CD4-positive, alpha-beta T cell treated with Interleukin-15 for 1 hour (primary cell): ENCODE data around the gene EAF1.
"Not testable (repeated sequence)": the region's sequence is repeated elsewhere in the genome, so short reads cannot be mapped to it uniquely, and the experiment has no call there.

Experiments
- DNase-seq: peaks from one replicate; pipeline ENCODE4 v3.0.0-alpha.2; 2020

EAF1 gene

GRCh38 chr3:15409239-15409638 lies 18.2 kb upstream of the EAF1 start:
- no peak for DNase-seq

GRCh38 chr3:15409774-15410173 lies 17.6 kb upstream of the EAF1 start:
- no peak for DNase-seq

DNA sequence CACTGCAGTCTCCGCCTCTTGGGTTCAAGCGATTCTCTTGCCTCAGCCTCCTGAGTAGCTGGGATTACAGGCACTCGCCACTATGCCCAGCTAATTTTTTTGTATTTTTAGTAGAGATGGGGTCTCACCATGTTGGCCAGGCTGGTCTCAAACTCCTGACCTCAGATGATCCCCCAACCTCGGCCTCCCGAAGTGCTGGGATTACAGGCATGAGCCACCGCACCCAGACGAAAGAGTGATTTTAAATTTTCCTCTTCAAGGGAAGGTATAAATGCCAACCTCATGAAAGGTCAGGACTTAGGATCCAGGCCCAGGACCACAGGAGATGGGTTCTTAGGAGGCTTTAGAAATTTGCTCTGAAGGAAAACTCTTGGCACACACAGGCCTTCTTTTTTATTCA lies 16.4 kb upstream of the EAF1 start:
- DNase-seq = not testable (repeated sequence)

DNA sequence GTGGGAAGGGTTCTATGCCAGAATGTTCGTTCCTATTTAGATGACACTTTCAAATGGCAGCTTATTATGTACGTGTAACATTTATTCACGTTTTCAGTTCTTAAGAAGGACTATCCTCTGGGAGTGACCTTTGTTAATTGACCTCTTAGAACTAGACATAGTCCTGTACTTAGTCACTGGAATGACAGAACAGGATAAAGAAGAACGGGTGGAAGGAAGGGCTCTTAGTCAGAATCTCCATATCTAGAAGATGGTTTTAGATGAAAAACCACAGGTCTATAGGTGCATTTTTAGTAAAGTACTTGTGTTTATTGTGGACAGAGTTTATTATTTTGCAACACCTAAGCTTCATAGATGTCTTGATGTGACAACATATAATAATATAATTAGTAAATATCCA lies 6.5 kb upstream of the EAF1 start:
- no peak for DNase-seq

DNA sequence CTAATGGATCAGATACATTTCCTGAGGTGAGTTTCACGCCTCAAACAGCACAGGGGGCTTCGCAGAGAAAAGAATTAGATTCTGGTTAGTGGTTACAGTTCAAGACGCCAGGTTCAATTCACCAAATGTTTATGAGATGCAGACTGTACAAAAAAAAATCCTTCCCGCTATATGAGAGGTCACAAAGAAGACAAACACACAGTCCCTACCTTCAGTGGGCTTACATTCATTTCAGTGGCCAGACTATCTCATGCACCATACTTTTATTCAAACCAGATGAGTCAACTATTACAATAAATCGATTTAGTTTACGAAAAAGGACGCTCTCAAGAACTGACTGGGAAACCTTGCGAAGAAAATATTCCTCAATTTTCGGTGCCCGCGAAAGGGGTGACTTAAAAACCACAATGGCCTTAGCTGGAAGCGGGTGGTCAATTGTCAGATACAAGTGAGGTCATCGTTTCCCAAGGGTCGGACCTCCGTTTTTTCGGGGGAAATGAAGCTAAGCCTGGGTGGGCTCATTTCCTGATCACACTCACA lies 749 bp upstream of the EAF1 start:
- DNase-seq = no peak

DNA sequence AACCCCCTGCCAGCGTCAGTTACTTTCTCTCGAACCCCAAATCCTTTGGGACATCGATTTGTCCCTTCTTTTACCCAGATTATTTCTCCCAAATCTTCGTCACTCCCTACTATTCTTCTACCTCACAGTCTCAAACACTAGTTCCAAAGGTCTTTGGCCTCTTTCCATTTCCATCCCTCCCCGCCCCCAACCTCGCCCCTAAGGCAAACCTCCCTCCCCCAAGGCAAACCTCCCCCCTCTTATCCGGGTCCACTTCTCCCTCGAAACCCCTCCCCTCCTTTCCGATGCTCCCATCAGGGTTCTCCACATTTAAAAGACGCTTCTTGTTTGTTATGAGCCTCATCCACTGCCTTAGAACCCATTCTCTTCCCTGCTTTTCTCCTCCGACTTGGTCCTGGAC lies 583 bp downstream of the EAF1 start:
- DNase-seq = no peak

DNA sequence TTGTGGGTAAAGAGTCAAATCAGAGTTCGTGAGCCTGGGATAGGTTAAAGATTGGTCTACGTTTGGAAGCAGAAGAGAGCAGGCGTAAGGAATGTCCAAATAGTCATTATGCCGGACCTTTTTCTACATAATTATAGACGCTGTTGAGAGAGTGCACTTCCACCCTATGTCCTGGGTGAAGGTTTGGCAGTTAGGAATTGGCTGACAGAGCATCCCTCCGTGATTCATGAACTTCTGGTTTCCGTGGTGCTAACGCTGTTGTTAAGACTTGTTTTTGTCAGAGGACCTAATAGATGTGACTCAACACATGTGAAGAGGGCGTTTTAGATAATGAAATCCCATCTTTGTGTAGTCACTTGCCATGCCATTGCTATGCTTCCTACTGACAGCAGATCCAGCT lies 1.1 kb downstream of the EAF1 start:
- peak; percentile 60 for DNase-seq

- no peak for DNase-seq
These were observed 1.7 kb downstream of the EAF1 start for GRCh38 chr3:15429080-15429479.

DNA sequence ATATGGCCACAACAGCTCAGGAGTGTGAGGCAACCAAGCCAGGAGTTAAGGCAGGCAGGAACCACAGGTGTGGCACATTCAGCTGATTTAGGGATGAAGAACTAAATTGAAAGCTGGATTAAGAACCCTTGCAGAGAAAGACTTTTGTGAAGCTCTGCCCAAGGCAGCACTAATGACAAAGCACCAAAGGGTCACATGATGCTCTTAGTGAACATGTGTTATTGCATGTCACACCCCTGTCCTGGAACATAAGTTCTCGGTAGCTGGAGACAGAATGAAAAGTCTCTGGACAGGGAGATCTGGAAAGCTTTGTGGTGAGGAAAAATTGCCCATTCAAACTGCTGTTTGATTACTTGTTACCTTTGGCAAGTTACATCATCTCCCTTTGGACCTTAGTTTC lies 3.2 kb downstream of the EAF1 start:
- DNase-seq = no peak

GRCh38 chr3:15431256-15431837 lies 3.9 kb downstream of the EAF1 start:
- no peak for DNase-seq

DNA sequence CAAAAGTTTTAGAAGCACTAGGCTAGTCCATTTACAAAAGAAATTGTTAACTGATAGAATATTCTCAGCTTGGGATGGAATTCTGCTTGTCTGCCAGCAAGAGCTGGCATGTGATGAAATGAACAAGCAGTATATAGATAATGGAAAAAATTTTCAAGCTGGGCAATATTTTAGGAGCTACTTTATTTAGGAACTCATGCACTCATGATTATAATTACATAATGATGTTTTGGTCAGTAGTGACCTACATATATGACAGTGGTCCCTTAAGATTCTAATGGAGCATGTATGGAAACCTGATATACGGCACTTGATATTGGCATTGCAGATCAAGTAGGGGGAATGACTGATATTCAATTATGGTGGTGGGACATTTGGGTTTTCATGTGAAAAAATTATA lies 6.1 kb downstream of the EAF1 start:
- no peak for DNase-seq

DNA sequence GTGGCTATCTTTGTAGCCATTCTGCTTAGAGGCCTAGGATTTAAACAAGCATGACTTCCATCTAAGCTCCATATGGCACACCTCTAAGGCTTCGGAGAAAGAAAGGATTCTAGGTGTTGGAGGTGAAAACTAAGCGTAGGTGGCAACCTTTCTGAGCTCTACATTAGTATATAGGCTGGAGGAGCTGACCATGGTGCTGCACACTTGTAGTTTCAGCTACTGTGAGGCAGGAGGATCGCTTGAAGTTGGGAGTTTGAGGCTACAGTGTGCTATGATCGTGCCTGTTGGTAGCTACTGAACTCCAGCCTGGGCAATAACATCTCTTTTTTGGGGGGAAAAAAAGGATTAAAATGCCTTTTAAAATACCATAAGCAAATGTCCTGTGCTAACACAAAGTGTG lies 7.4 kb downstream of the EAF1 start:
- no peak for DNase-seq

DNA sequence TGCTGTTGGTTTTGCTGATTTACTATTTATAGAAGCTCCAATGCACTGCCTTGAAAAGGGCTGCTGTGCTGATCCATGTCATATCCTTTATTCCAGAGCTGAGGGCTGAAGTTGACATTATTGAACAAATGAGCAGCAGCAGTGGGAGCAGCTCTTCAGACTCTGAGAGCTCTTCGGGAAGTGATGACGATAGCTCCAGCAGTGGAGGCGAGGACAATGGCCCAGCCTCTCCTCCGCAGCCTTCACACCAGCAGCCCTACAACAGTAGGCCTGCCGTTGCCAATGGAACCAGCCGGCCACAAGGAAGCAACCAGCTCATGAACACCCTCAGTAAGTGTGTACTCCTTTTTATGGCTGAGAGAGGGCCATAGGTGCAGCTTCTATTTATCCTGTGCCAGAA lies 8.8 kb downstream of the EAF1 start:
- no peak for DNase-seq

DNA sequence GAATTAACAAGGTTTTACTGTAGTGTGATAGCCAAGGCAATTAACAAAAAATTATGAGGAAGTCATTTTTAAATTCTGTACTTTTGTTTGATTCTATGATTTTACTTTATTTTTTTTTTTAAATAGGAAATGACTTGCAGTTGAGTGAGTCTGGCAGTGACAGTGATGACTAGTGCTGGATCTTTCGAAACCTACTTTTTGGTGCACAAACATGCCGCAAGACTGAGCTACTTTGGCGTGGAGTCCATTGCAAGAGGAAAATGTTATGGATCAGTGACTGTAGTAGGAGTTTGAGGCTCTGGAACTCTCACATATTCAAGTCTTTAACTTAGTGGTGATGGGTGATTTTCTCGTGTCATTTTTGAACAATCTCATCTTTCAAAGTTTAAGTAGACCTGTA lies 11.6 kb downstream of the EAF1 start:
- DNase-seq = peak; percentile 38

GRCh38 chr3:15439476-15439875 lies 12.1 kb downstream of the EAF1 start:
- DNase-seq = no peak

- peak; percentile 49 for DNase-seq
These were observed 13.5 kb downstream of the EAF1 start for GRCh38 chr3:15440891-15441290.

GRCh38 chr3:15443826-15444524 lies 16.6 kb downstream of the EAF1 start:
- DNase-seq = no peak

DNA sequence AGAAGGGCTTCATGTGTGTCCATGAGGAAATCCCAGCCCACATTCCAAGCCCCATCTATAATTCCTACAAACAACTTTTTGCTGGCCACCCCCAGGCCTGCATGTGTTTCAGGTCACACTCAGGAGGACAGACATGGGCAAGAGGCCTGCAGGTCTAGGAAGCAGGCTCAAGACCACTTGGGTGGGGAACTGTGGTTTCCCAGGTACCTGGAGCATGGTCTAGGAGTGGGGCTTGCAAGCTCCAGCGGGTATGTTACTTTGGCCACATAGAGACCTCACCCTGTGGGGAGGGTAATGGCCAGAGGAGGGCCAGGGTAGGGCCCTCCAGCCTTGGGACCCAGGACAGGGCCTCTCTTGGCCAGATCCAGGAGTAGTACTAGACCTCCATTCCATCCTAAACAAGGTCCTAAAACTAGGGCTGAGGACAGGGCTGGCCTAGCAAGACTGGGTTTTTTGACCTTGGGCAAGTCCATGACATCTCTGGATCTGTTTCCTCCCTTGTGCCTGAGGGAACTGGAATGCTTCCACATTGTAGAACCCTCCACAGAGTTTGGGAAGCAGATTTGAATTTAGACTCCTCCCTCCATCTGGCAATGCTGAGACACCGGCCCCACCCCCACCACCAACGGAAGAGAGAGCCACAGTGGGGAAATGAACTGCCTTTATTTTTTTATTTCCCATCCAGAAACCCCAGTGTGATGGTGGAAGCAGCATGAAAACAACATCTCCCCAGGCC lies 22.3 kb downstream of the EAF1 start:
- no peak for DNase-seq

GRCh38 chr3:15450438-15451215 lies 23.2 kb downstream of the EAF1 start:
- DNase-seq = no peak

DNA sequence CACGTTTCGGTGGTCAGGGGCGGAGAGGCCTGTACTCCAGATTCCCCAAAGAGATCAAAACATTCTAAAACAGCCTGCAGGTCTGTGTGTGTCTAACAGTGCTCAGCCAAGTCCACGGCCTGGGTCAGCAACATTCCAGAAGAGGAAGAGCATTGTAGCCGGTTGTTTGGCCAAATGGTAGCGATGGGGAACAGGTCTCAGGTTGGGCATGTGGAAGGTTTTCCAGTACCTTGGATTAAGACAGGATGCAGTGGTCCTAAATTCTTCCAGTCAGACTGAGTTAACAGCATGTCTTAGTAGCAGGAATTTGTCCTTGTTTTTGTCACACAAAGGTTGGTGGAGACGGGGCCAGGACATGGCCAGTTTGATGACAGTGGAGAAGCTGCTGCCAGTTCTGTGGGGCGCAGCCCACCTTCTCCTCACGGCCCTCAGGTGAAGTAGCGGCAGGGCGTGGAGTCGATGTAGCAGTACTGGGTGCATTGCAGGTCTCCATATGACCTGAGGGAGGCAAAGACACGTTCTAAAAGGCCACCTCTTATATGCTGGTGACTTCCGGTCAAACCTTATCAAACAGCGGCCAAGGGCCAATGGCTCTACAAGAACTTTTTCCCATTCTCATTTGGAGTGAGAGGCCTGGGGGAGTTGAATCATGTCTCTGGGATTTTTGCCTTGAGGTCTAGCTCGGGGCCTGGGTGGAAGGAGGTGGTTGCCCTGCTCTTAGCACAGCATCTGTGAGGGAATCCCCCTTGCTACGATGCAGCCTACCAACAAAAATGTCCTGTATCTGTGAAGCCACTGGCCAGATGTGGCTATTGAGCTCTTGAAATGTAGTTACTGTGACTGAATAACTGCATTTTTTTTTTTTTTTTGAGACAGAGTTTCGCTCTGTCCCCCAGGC lies 24.1 kb downstream of the EAF1 start:
- DNase-seq = no peak

- DNase-seq = no peak
These were observed 24.8 kb downstream of the EAF1 start for GRCh38 chr3:15452156-15452555.

GRCh38 chr3:15452961-15453360 lies 25.6 kb downstream of the EAF1 start:
- no peak for DNase-seq
